Colonic mucosa (tissue), 4 donors: ENCODE measurements around the gene VAPA. TPM values are rescaled to one million over a fixed set of nuclear protein-coding genes. Genes with fewer than 3 reads are reported as not detected.
A peak's percentile ranks its signal among the peaks of the same experiment; 100 is the strongest.

Source experiments
- DNase-seq: peaks from one replicate; pipeline ENCODE4 v3.0.0-alpha.2; 2020
- H3K27ac ChIP-seq: fragments of 200-600 bp; one replicate; pipeline ENCODE4 v1.8.0; 2021
- H3K27me3 ChIP-seq: fragments of 200-600 bp; one replicate; pipeline ENCODE4 v1.8.0; 2021
- H3K36me3 ChIP-seq: fragments of 200-600 bp; one replicate; pipeline ENCODE4 v1.8.0; 2021
- H3K4me1 ChIP-seq: fragments of 200-600 bp; one replicate; pipeline ENCODE4 v1.8.0; 2021; ENCODE audit warnings: mild to moderate bottlenecking
- H3K4me3 ChIP-seq: fragments of 200-600 bp; one replicate; pipeline ENCODE4 v1.8.0; 2021
- H3K9ac ChIP-seq, 2 donors: one replicate each; pipeline ENCODE4 v1.7.0; 2013; ENCODE audit warnings: control low read depth in 2 of 2, low read depth in 2 of 2, low read length in 2 of 2
- H3K9me3 ChIP-seq: fragments of 200-600 bp; one replicate; pipeline ENCODE4 v1.8.0; 2021
- CTCF ChIP-seq: fragments of 200-600 bp; IDR thresholded peaks from one replicate; pipeline ENCODE4 v1.8.0; 2022; ENCODE audit warnings: antibody characterized with exemption, mild to moderate bottlenecking
- intact Hi-C: fragments of 100-400 bp; cut with DNase I; formaldehyde crosslinking; loops from one replicate; pipeline ENCODE4 v1.14.1; 2022
- total RNA-seq, 2 donors: library from RNA; stranded (reverse); fragmentation: NEBNext Ultra II Directional in 1 of 2; extraction: Animal tissue kit (Norgen Biotek cat#: 25700) in 1 of 2; gene quantifications; one replicate each; pipeline ENCODE4 v1.2.1, GENCODE V29; 2021
- donor health status: healthy.
- donor health status: DM: no; HTN: no; CAD: no.
- donor health status: DM: no; HTN: no; CAD: no.

The VAPA gene
- total RNA-seq, 2 donors from 2014 or later, result 224 to 295 TPM

- DNase-seq, result peak; percentile 10
- Histone ChIP-seq H3K36me3 (no peaks in the 10 kb centered on the region), H3K9ac (no peak overlapping the region), H3K4me3 (no peak overlapping the region), H3K4me1 (no peaks in the 10 kb centered on the region), H3K9me3 (no peaks in the 10 kb centered on the region), H3K27me3 (no peaks in the 10 kb centered on the region), H3K27ac (no peak overlapping the region)
- TF ChIP-seq CTCF, result no peak
- intact Hi-C loops, result no loop called here
Observed at GRCh38 chr18:9989481-9989880, 75.7 kb downstream of the VAPA start.

GRCh38 chr18:9991011-9992000 lies 77.5 kb downstream of the VAPA start:
- no peak for TF ChIP-seq CTCF
- H3K4me1 ChIP-seq, result no peaks in the 10 kb centered on the region
- DNase-seq, result peak; percentile 14

DNA sequence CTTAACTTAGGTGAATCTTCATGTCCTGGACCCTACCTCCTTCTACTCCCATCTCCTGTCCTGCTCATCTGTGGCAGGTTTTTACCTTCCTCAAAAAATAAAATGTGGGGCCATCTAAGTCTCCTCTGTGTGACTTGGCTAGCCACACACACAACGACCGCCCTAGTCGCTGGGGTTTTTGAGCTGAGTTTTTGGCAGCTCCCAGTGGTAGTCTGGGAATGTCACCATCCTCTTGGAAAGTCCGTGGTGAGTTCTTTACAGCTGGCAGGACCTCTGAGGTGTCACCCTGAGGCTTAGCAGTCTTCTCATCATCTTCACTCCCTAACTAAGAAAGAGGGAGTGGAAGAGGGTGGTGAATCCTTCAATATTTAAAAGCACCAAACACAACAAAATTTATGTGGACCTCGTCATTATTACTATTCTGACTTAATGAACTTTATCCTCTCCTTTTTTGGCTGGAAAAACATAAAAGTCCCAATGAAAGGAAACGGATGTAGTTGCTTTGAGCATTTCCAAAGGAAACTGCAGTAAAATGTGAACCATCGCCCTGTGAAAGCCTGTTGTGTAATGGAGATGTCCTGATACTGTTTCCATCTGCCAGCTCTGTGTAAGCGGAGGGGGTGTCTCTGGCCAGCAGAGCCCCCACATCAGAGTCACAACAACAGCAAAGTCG lies 78.6 kb downstream of the VAPA start:
- no peaks in the 10 kb centered on the region for H3K4me1 ChIP-seq
- peak overlapping the region; percentile 22 for H3K27ac ChIP-seq
- peak; percentile 19 for DNase-seq
- H3K36me3 ChIP-seq, result no peaks in the 10 kb centered on the region
- no peaks in the 10 kb centered on the region for H3K27me3 ChIP-seq
- H3K9ac ChIP-seq, result no peak overlapping the region
- no peaks in the 10 kb centered on the region for H3K9me3 ChIP-seq
- TF ChIP-seq CTCF, result no peak
- intact Hi-C loops, result no loop called here
- H3K4me3 ChIP-seq, result no peak overlapping the region

More at GRCh38 chr18:9991011-9992000, 77.5 kb downstream of the VAPA start:
- Histone ChIP-seq H3K27me3 (no peaks in the 10 kb centered on the region), H3K27ac (no peak overlapping the region), H3K4me3 (no peak overlapping the region), H3K9ac (no peak overlapping the region), H3K36me3 (no peaks in the 10 kb centered on the region), H3K9me3 (no peaks in the 10 kb centered on the region)
- intact Hi-C loops, result no loop called here

GRCh38 chr18:9992973-9993520 lies 79.2 kb downstream of the VAPA start:
- Histone ChIP-seq H3K27me3 (no peaks in the 10 kb centered on the region), H3K4me3 (no peak overlapping the region), H3K36me3 (no peaks in the 10 kb centered on the region), H3K9ac (no peak overlapping the region), H3K27ac (peak overlapping the region; percentile 22), H3K4me1 (no peaks in the 10 kb centered on the region), H3K9me3 (no peaks in the 10 kb centered on the region)
- DNase-seq, result peak; percentile 13
- intact Hi-C loops, result no loop called here
- TF ChIP-seq CTCF, result no peak

- no peak overlapping the region for H3K27ac ChIP-seq
- no peak overlapping the region for H3K4me3 ChIP-seq
- DNase-seq, result peak; percentile 9
- no peaks in the 10 kb centered on the region for H3K36me3 ChIP-seq
- H3K4me1 ChIP-seq, result no peaks in the 10 kb centered on the region
- no peak overlapping the region for H3K9ac ChIP-seq
- H3K27me3 ChIP-seq, result no peaks in the 10 kb centered on the region
- intact Hi-C loops, result no loop called here
- no peak for TF ChIP-seq CTCF
- peaks cover 2% of the 10 kb centered on the region for H3K9me3 ChIP-seq
Observed at GRCh38 chr18:9993521-9994025, 79.8 kb downstream of the VAPA start.
